NCI-H526 treated with DMSO at 0.1 percent for 48 hours (cell line): Measurements from ENCODE around the gene NUP210.

Experiments
- DNase-seq: peaks from one replicate; lab custom pipeline; 2025; lab: John Stamatoyannopoulos, UW

Gene NUP210

DNA sequence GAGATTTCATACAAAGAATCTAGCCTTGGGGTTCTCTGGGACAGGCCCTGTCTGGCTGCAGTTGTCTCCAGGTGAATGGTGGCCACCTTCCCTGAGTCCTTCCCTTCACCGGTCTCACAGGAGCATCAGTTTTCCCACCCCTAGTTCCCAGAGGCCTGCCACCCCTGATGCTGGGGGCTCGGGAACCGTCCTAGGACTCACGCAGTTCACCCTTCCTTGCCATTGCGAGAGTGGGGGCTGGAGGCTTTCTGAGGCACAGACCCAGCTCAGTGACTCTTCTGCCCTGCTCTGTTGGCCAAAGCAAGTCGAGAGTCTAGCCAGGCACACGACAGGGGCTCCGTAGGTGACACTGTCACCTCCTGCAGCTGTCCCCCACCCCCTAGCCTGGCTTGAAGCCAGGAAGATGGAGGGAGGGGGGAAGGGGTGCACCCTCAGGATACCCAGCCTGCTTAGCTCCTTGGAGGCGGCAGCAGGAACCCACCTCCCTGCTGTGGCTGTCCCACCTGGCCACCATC lies 130.3 kb downstream of the NUP210 start:
- no peak for DNase-seq

DNA sequence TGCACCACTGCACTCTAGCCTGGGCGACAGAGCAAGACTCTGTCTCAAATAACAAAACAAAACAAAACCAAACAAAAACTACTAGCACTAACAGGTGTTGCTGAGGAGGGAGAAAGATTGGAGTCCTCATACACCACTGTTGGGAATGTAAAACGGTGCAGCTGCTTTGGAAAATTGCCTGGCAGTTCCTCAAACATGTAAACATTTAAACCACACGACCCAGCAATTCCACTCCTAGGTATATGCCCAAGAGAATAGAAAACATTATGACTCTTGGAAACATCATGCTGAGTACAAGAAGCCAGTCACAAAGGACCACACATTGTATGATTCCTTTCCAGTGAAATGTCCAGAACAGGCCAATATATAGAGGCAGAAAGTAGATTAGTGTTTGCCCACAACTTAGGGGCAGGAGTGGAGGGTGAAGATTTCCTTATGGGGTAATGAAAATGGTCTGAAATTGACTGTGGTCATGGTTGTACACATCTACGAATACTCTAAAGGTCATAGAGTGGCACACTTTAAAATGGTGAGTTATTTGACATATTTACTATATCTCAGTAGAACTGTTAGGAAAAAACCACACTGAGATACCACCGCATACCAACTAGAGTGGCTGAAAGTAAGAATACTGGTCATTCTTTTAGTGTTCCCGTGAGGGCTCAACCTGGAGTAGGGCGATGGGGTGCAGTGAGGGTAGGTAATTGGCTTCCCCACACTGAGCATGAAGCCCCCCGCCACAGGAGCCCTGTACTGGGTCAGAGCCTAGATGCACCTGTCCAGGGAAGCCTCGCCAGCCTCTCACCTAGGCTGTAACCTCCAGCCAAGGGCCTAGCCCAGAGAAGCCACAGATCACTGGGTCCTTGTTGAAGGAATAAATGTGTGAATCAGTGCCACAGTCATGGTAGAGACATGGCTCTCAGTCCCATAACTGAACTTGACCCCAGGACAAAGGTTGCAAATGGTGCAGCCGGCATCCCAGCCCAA lies 131.1 kb downstream of the NUP210 start:
- peak; percentile 42 for DNase-seq

DNA sequence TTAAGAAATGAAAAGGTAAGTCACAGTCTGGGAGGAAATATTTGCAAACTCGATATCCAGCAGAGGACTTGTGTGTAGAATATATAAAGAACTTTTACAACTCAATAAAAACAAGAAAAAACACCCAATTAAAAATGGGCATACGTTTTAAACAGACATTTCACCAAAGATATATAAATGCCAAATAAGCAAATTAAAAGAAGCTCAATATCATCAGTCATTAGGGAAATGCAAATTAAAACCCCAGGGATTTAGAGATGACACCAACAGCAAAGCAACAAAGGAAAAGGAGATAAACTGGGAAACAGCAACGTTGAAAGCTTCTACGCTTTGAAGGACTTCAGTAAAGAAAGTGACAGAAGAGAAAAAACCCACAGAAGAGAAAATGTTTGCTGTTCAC lies 132.3 kb downstream of the NUP210 start:
- peak; percentile 87 for DNase-seq

DNA sequence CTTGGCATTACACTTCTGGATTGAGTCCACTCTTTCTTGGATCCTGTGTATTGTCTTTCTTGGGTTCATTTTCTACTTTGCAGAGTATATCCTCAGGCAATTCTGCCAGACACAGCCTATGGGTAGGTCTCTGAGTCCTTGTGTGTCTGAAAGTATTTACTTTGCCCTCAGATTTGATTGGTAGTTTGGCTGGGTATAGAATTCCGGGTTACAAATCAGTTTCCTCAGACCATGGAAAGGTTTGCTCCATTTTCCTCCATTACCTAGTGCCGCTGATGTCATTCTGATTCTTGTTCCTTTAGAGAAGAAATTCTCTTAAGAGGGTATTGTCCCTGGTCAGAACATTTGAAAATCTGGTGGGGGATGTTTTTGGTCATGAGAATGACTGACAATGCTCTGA lies 133.2 kb downstream of the NUP210 start:
- no peak for DNase-seq

DNA sequence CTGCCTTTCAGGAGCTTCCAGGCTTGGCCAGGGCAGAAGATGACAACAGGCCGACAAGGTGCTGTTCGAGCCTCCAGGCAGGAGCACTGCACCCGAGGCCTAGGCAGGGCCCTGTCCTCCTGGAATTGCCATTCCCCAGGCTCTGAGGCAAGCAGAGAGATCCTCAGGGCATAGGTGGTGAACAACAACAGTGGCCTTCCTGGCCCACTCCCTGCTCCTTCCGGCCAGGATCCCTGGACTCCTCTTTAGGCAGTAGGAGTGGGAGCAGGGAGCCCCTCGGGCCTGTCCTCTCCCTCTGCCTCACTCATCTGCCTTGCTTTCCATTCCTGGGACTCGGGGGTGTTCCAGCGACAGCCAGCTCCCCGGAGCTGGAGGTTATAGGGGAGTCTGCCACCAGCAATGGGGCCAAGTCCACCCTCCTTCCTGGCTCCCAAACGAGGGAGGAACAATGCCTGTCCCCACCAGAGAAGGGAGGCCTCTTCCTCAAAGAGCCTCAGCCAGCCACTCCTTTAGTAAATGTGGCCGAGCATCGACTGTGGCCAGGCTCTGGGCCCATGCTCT lies 135.0 kb downstream of the NUP210 start:
- no peak for DNase-seq

DNA sequence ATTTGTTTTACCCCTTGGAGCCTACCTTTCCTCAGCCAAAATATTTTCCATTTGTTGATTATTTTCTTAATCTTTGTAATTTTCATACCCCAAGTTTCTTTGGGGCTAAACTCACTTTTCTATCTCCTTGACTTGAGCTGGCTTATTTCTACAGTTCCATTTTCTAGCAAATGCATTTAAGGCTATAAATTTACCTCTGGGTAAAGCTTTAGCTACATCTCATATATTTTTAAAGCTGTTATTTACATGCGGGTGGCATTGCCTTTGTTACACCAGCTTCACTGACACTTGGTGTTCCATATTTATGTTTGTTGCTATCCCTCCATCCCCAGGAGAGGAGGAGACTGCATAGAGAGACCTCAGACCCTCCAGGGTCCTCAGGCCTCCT lies 136.3 kb downstream of the NUP210 start:
- no peak for DNase-seq

DNA sequence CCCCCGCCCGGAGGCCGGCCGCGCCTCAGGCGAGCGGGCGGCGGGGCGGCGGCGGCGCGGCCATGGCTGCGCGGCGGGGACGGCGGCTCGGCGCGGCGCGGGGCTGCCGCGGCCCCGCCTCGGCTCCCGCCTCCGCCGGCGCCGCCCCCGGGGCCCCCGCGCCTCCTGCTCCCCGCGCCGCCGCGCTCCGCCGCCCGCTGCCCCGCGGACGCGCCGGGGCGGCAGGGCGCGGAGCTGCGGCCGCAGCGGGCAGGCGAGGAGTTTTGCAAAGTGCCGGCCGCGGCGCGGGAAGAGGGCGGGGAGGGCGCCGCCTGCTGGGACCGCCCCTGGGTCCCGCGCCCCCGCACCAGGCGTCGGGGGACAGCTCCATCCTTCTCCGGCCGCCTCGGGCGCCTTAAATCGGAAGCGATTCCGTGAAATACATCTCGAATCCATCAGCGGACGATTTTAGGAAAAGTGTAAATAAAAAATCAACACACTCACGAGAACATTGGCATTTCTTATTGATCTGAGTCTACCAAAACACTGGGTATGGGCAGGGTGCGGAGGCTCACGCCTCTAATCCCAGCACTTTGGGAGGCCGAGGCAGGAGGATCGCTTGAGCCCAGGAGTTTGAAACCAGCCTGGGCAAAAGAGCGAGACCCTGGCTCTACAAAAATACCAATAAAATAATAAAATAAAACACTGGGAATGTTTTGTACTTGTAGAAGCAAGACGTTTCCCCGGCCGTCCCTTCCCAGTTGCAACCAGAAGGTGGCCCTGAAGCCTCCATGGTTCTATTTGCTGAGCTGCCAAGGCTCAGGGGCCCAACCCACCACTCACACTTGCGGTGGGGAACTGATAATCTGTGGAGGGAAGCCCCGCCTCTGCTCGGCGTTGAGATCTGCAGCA lies 136.9 kb downstream of the NUP210 start:
- peak; percentile 43 for DNase-seq

DNA sequence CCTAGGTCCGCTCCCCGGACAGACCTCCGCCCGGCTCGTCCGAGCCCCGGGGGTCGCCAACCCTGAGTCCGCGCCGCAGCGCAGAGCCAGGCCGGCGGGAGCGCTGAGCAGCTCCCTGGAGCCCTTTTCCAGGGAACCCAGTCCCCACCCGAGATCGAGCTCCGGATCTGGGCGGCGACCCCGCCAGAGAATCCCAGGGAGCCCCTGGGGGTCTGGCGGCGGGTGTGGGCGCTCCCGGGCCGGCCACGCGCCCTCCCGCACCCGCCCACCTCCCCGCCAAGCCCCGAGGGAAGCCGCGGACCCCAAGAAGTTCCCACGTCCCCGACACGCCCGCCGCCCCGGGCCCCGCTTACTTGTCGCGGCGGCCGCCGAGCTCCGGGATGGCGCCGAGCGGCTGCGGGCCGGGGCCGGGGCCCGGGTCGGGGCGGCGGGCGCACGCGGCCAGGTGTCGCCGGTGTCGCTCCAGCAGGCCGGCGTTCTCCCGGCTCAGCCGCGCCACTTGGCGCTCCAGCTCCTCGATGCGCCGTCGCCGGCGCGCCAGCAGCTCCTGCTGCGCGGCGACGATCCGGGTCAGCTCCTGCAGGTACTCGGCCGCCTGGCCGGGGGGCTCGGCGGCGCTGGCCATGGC lies 137.7 kb downstream of the NUP210 start:
- DNase-seq: no peak

DNA sequence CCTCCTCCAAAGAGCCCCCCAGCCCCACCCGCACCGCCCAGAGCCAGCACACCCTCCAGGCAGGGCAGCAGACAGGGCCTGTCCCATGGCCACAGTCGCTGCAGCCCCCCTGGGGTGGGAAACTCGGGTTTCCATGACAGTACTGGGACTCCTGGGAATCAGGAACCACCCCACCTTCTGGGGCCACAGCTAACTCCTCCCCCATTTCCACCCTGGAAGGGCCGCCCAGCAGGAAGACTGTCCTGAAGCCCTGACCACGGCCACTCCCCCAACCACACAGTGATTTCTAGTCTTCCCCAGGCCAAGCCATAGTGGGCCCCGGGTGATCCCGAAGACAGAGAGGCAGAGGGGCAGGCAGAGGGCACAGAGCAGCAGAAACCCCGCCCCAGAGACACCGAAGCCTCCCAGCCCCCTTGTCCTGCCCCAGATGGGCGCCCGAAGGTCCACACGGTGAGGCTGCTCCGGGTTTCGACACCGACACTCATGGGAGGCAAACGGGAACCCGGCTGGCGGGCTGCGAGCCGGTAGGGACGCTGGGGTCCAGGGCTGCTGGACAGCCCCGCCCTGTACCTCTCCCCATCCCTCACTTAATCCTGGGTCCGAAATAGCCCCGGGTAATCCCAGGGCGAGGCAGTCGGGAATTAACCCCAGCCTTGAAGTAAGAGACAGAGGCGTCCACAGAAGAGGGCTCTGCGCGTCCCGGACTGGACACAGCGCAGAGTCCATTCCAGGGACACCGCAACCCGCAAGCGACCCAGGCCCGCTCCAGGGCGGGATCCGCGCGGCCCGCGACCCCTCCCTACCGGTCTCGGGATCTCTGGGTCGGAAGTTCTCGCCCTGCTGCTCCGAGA lies 138.4 kb downstream of the NUP210 start:
- DNase-seq: no peak

DNA sequence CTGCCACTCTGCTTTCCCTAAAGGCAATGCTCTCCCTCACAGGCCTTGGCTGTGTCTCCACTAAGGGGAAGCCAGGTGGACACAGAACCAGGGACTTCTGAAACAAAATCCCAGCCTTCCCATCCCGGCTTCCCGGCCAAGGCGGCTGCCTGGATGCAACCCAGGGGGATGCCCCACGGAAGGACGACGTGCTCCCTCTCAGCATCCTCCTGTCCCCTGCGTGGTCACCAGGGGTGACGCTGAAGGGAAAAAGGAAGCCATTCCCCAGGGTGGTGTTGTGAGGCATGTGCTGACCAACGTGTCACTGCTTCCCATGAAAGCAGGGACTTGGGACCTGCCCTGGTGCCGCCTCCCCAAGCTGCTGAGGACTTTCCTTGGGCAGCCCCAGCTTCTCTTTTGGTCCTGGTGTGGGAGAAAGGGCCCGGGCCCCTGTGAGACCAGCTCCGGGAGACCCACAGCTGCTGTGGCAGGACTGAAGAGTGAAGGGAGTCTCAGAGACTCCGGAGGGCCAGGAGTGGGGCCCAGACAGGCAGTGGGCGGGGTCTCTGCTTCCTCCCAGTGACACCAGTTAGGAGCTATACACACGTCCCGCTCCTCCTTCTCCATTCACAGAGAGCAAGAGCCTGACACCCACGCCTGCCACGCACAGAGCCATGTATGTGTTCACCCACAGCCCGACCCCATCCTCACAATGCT lies 139.2 kb downstream of the NUP210 start:
- DNase-seq: peak; percentile 10

DNA sequence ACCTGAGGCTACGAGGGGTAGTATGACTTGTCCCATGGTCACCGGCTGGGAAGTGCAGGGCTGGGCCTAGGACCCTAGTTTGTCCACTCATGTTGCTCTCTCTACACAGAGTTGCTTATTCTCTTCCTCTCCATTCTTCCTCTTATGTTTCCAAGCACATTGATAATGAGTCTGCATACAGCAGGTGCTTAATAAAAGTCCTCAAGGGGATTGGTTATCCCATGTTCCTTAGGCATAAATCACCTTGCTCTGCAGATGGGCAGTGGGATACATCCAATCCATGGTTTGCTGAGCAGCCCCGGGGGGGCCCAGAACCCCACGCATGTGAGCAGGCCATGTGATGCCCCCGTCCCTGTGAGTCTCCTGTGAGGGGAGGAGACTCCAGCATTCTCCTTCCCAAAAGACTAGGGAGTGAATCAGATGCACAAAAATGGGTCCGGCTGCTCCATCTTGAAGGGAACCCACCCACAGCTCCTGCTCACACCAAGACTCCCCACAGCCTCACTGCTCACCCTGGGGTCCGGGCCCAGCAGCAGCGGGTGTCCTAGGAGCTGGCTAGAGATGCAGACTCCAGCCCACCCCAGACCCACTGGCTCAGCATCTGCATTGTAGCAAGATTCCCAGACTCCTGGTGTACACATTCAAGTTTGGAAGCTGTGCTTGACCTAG lies 139.9 kb downstream of the NUP210 start:
- no peak for DNase-seq

DNA sequence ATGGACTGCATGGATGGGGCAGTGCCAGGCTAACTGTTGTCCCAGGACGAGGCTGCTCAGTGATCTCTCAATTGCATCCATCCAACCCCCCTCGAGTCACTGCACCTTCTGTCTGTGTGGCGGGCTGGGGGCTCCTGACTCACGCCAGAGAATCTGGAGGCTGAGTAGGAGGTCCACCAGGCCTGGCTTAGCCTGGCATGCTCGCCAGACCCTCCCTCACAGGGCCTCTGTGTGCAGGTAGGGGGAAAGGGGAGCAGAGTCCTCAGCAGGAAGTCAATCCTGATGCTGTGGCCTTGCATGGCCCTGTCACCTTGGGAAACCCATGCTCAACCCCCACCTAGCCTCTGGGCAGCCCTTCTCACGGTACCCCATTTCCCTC lies 140.6 kb downstream of the NUP210 start:
- no peak for DNase-seq

DNA sequence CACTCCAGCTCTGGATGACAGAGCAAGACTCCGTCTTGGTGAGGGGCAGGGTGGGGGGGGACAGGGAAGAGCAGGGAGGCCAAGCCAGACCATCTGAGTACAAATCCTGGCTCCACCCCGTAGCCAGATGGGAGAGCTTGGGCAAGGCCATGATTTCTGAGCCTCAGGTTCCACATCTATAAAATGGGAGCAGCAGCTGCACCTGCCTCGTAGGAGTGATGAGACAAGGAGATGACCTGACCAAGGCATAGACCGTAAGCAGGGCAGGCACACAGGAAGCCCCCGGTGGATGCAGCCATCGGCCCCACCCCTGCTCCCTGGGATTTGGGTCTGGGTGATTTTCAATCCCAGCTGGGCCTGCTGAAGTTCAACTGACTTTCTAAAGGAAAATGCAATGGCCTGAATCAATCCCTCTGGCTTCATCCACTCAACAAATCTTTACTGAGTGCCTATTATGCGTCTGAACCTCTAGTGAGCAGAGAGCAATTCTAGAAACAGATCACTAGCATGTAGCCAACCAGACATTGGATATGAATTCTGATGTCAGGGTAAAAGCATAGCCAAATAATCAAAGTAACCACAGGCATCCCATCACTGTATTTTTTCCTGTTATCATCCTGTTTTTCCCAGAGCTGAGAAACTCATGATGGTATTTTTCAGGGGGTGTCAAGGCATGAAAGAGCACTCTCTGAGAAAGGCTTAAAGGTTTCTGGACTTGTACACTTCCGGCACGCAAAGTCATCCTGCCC lies 141.2 kb downstream of the NUP210 start:
- no peak for DNase-seq

DNA sequence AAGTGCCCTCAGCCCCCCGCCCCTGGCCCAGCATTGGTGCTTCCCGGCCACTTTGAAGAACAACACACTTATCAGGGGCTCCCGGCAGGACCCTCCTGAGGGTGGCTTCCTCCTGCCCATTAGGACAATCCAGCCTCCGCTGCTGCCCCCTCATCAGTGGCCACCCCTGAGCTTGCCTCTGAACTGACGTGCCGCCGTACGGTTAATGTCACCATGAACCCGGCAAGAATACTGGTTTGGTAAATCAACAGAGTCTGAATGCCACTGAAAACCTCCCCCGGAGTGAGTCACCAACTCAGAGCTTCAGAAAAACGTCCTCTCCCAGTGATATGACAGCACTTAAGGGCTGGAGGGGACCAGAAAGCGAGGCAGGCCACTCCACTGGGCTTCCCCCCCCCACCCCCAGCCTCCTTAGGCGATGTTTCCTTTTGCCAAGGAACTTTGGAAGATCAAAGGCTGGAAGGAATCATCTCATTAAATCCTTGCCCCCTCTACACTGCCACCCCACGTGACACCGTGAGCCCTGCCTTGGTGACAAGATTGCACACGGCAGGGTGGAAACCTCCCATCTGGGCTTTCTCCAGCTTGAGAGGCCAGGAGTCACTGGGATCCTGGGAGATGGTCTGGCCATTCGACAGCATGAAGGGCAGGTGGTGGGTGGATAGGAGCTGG lies 142.1 kb downstream of the NUP210 start:
- DNase-seq: no peak

DNA sequence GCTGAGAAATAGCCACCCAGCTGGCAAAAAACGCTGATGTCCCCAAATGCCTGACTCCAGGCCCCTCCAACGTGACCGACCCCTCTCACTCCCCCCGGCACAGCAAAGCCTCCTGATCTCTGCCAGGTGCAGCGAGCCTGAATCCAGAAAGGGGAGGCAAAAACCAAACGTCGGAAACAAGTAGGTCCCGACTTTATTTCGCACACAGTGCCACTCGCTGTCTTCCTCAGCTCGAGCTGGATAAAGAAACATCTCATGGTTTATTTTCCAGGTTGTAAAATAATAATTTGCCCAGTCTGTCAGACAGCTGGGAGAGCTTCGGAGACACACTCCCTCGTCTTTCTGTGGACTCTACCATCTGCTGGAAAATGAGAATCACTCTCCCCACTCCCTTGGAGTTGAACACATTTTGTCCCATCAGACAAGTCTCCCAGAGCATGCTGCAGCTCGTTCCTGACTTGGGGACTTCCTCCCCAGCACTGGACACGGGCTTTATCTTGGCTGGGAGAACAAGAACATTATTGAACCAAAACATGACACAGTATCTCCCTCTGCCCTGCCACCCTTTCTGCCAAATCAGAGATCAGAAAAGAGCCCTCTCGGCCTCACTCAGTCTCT lies 142.8 kb downstream of the NUP210 start:
- DNase-seq: no peak

DNA sequence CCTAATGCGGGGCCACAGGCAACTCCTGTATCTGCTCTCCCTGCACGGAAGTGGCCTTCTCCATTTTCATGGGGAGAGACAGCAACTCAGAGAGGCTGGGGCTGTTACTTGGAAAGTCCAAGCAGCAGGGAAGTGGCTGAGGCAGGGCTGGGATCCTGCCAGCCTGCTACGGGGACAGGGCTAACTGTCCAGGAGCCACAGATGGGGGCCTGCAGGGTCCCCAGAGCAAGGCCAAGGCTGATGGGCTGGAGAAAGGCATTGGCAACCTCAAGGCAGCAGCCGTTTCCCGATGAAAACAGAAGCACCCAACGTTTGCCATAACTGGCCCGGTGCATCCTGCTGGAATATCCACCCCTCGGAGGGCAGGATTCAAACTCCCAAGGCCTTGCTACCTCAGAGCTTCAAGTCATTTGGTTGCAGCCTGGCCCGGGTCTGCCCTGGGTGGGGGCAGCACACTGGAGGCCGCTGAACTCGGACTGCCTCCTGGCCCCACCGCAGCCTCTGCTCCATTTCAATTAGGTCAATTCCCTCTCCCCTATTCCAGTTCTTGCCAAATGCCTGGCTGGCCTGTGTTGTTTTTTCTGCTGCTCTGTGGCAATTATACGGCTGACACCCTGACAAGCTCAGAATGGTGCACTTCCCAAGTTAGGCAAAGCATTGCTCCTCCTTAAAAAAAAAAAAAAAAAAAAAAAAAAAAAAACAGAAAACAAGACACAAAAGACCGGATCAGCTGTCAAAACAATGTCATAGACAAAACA lies 143.5 kb downstream of the NUP210 start:
- DNase-seq: no peak

DNA sequence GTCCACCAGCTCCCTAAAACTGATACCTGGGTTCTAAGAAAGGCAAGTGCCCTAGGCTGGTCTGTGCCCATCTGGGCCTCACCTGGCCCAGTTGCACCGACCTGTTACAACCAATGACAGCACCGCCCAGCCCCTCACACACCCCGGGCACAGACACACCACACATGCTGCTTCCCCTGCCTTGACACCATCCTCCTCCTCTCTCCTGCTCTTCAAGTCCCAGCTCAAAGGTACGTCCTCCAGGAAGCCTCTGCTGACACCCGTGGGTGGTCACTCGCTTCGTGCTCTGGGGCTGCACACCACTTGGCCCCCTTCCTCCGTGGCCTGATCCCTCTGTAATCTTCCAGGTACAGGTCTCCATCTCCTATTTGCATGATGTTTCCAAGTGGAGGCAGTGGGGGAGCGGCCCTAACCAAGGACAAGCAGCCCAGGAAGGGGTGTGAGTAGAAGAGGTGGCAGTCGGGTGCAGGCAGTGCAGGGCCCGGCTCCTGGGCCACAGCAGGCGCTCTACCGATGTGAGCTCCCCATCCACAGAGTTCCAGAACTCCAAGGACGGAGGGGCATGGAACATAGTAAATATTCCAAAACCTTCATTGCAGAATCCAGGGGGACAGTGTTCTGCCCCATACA lies 144.6 kb downstream of the NUP210 start:
- no peak for DNase-seq
